Naive B cell (primary cell): ENCODE data around the gene RNF157. TPM values are rescaled to one million over a fixed set of nuclear protein-coding genes. Genes with fewer than 3 reads are reported as not detected.
"Not testable (repeated sequence)": the region's sequence is repeated elsewhere in the genome, so short reads cannot be mapped to it uniquely, and the experiment has no call there.

Experiments used
- ATAC-seq, 2 donors: fragments of 150-1000 bp; cut with Tn5 transposase; 2 replicates each; pipeline ENCODE4 v1.10.0; 2021; ENCODE audit warnings: low read depth in 2 of 2, mild to moderate bottlenecking in 2 of 2, moderate library complexity in 2 of 2
- DNase-seq: peaks from one replicate; pipeline ENCODE4 v3.0.0; 2022
- H3K27ac Mint-ChIP-seq, 6 donors: one replicate each; pipeline ENCODE4 v1.8.0; 2020 to 2022; ENCODE audit warnings: mild to moderate bottlenecking in 6 of 6, mixed read lengths in 6 of 6, moderate library complexity in 5 of 6, inconsistent platforms in 2 of 6
- H3K27me3 Mint-ChIP-seq, 3 donors: one replicate each; pipeline ENCODE4 v1.8.0; 2021 to 2022; ENCODE audit warnings: mixed read lengths in 3 of 3, mild to moderate bottlenecking in 1 of 3
- H3K36me3 Mint-ChIP-seq, 2 donors: one replicate each; pipeline ENCODE4 v1.8.0; 2020 to 2022; ENCODE audit warnings: mixed read lengths in 2 of 2, inconsistent platforms in 1 of 2, mild to moderate bottlenecking in 1 of 2
- H3K4me1 Mint-ChIP-seq, 3 donors: one replicate each; pipeline ENCODE4 v1.8.0; 2020 to 2022; ENCODE audit warnings: mixed read lengths in 3 of 3, inconsistent platforms in 1 of 3, mild to moderate bottlenecking in 1 of 3, moderate library complexity in 1 of 3
- H3K4me3 Mint-ChIP-seq, 8 donors: one replicate each; pipeline ENCODE4 v1.8.0; 2020 to 2022; ENCODE audit warnings: mild to moderate bottlenecking in 8 of 8, mixed read lengths in 8 of 8, moderate library complexity in 8 of 8, inconsistent platforms in 2 of 8
- H3K9me3 Mint-ChIP-seq, 7 donors: one replicate each; pipeline ENCODE4 v1.8.0; 2020 to 2022; ENCODE audit warnings: mixed read lengths in 7 of 7, mild to moderate bottlenecking in 5 of 7, inconsistent platforms in 2 of 7, moderate library complexity in 1 of 7
- polyA plus RNA-seq, 6 donors: library from polyadenylated mRNA; unstranded; fragments of 300-500 nt; fragmentation: Illumina TruSeq; gene quantifications; one replicate each; pipeline ENCODE4 v1.2.3, GENCODE V29; 2021; ENCODE audit warnings: low read depth in 6 of 6

The RNF157 gene
- polyA plus RNA-seq, 6 donors from 2014 or later = 0.09 to 0.71 (median 0.22) TPM; not detected in 1

- not testable (repeated sequence) for H3K27ac Mint-ChIP-seq, H3K36me3 Mint-ChIP-seq, H3K4me3 Mint-ChIP-seq, H3K4me1 Mint-ChIP-seq, H3K9me3 Mint-ChIP-seq, ATAC-seq, DNase-seq
- peaks cover 0 to 22% (median 5%) of the 10 kb centered on the region in 3 donors for H3K27me3 Mint-ChIP-seq
These were observed 14.8 kb downstream of the RNF157 start for GRCh38 chr17:76225373-76226086.

GRCh38 chr17:76223802-76224201 lies 16.5 kb downstream of the RNF157 start:
- Mint-ChIP-seq H3K4me1 (no peaks in the 10 kb centered on the region), H3K4me3 (no peak overlapping the region), H3K9me3 (no peaks in the 10 kb centered on the region), H3K27me3 (peaks cover 0 to 18% (median under 1%) of the 10 kb centered on the region in 3 donors), H3K27ac (no peak overlapping the region), H3K36me3 (no peaks in the 10 kb centered on the region)
- no peak for DNase-seq
- ATAC-seq = no peak

GRCh38 chr17:76219670-76220383 lies 20.5 kb downstream of the RNF157 start:
- no peaks in the 10 kb centered on the region for H3K36me3 Mint-ChIP-seq
- no peak overlapping the region for H3K4me3 Mint-ChIP-seq
- no peaks in the 10 kb centered on the region for H3K4me1 Mint-ChIP-seq
- H3K9me3 Mint-ChIP-seq = no peaks in the 10 kb centered on the region
- H3K27ac Mint-ChIP-seq = no peak overlapping the region
- no peak for ATAC-seq
- no peak for DNase-seq
- H3K27me3 Mint-ChIP-seq = no peaks in the 10 kb centered on the region

GRCh38 chr17:76217081-76217480 lies 23.2 kb downstream of the RNF157 start:
- no peak overlapping the region for H3K27ac Mint-ChIP-seq
- ATAC-seq (no peak), DNase-seq (no peak)
- H3K36me3 Mint-ChIP-seq = no peaks in the 10 kb centered on the region
- peaks cover 0 to 4% (median 0%) of the 10 kb centered on the region in 3 donors for H3K4me1 Mint-ChIP-seq
- no peak overlapping the region for H3K4me3 Mint-ChIP-seq
- H3K9me3 Mint-ChIP-seq = no peaks in the 10 kb centered on the region
- H3K27me3 Mint-ChIP-seq = peaks cover 0 to under 1% (median 0%) of the 10 kb centered on the region in 3 donors

- no peak overlapping the region for H3K4me3 Mint-ChIP-seq
- DNase-seq = no peak
- H3K27ac Mint-ChIP-seq = no peak overlapping the region
- H3K9me3 Mint-ChIP-seq = no peaks in the 10 kb centered on the region
- H3K36me3 Mint-ChIP-seq = no peaks in the 10 kb centered on the region
- H3K4me1 Mint-ChIP-seq = peaks cover 0 to 5% (median 0%) of the 10 kb centered on the region in 3 donors
- peaks cover 0 to 10% (median 5%) of the 10 kb centered on the region in 3 donors for H3K27me3 Mint-ChIP-seq
- ATAC-seq = no peak
These were observed 26.8 kb downstream of the RNF157 start for GRCh38 chr17:76213491-76213890.

- DNase-seq = no peak
- H3K4me1 Mint-ChIP-seq = peaks cover 3 to 14% (median 6%) of the 10 kb centered on the region in 3 donors
- ATAC-seq = no peak
- H3K27ac Mint-ChIP-seq = no peak overlapping the region
- H3K27me3 Mint-ChIP-seq = peaks cover 0 to 10% (median 5%) of the 10 kb centered on the region in 3 donors
- H3K36me3 Mint-ChIP-seq = no peaks in the 10 kb centered on the region
- peak overlapping the region in 1 of 8 donors; percentile 6 for H3K4me3 Mint-ChIP-seq
- H3K9me3 Mint-ChIP-seq = no peaks in the 10 kb centered on the region
These were observed 32.2 kb downstream of the RNF157 start for GRCh38 chr17:76208120-76208519.

- no peaks in the 10 kb centered on the region for H3K36me3 Mint-ChIP-seq
- ATAC-seq (no peak), DNase-seq (no peak)
- no peak overlapping the region for H3K4me3 Mint-ChIP-seq
- H3K27me3 Mint-ChIP-seq = peaks cover 0 to 10% (median 5%) of the 10 kb centered on the region in 3 donors
- H3K9me3 Mint-ChIP-seq = no peaks in the 10 kb centered on the region
- peaks cover 3 to 10% (median 6%) of the 10 kb centered on the region in 3 donors for H3K4me1 Mint-ChIP-seq
- H3K27ac Mint-ChIP-seq = no peak overlapping the region
These were observed 32.8 kb downstream of the RNF157 start for GRCh38 chr17:76207275-76208059.

DNA sequence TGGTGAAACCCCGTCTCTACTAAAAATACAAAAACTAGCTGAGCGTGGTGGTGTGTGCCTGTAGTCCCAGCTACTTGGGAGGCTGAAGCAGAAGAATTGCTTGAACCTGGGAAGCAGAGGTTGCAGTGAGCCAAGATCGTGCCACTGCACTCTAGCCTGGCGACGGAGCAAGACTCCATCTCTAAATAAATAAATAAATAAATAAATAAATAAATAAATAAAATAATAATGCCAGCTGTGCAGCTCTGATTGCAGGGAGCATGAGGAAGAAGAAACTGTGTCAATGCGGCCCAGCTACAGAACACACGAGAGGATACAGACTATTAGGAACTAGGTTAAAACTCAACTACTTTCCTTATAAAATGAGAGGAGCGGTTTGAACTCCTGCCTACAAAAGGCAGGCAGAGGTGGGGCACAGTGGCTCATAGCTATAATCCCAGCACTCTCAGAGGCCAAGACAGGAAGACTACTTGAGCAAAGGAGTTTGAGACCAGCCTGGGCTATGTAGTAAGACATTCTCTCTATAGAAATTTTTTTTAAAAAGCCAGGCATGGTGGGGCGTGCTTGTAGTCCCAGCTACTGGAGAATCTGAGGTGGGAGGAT lies 34.6 kb downstream of the RNF157 start:
- DNase-seq, H3K9me3 Mint-ChIP-seq, H3K27ac Mint-ChIP-seq, ATAC-seq, H3K4me1 Mint-ChIP-seq, H3K36me3 Mint-ChIP-seq, H3K27me3 Mint-ChIP-seq: not testable (repeated sequence)
- peak overlapping the region in 1 of 8 donors; percentile 26 for H3K4me3 Mint-ChIP-seq

- Mint-ChIP-seq H3K4me1 (peaks cover 3 to 12% (median 6%) of the 10 kb centered on the region in 3 donors), H3K27me3 (no peaks in the 10 kb centered on the region), H3K9me3 (no peaks in the 10 kb centered on the region), H3K27ac (no peak overlapping the region), H3K36me3 (no peaks in the 10 kb centered on the region), H3K4me3 (no peak overlapping the region)
- DNase-seq (no peak), ATAC-seq (no peak)
These were observed 36.0 kb downstream of the RNF157 start for GRCh38 chr17:76204277-76204676.

- Mint-ChIP-seq H3K36me3 (no peaks in the 10 kb centered on the region), H3K4me3 (no peak overlapping the region)
These were observed 39.9 kb downstream of the RNF157 start for GRCh38 chr17:76200354-76200753.

DNA sequence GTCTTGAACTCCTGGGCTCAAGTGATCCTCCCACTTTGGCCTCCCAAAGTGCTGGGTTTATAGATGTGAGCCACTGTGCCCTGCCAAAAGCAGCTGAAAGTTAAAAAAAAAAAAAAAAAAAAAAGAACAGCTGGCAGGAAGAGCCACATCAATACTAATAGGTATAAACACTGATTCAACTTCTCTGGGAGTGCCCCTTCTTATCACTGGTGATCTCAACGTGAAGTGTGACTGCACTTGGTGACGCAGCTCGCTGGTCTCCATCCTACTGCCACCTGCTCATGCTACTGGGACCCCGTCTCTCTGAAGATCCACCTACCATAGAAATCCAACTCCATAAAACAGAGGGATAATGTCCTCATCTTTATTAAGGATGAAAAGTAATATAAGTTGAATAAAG lies 40.8 kb downstream of the RNF157 start:
- DNase-seq = no peak
- Mint-ChIP-seq H3K4me3 (no peak overlapping the region), H3K36me3 (no peaks in the 10 kb centered on the region), H3K27ac (peak overlapping the region in 2 of 6 donors; percentile 6 to 22), H3K4me1 (peaks cover 4 to 5% (median 4%) of the 10 kb centered on the region in 3 donors), H3K27me3 (no peaks in the 10 kb centered on the region), H3K9me3 (no peaks in the 10 kb centered on the region)
- peak; percentile 28 to 36 for ATAC-seq

More at GRCh38 chr17:76200354-76200753, 39.9 kb downstream of the RNF157 start:
- Mint-ChIP-seq H3K27ac (peak overlapping the region in 2 of 6 donors; percentile 13 to 44), H3K27me3 (no peaks in the 10 kb centered on the region), H3K4me1 (peaks cover 4 to 5% (median 4%) of the 10 kb centered on the region in 3 donors), H3K9me3 (no peaks in the 10 kb centered on the region)
- DNase-seq (no peak), ATAC-seq (no peak)

DNA sequence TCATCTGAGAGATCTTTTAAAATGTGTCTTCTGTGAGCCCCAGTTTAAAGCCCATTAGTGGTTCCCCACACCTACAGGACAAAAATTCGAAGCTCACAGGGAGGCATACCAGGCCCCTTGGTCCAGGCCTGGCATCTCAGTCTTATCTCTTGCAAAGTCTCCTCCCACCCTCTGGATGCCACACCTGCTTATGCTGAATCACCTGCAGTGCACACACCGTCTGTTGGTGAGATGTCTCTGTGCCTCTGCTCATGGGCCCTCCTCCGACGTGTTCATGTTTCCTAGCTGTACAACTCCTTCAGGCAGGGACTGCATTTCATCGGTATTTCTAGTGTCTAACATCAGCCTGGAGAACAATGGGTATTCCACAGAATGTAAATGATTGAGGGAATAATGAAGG lies 41.6 kb downstream of the RNF157 start:
- Mint-ChIP-seq H3K27ac (peak overlapping the region in 4 of 6 donors; percentile 6 to 57 (median 22)), H3K4me3 (no peak overlapping the region), H3K27me3 (no peaks in the 10 kb centered on the region), H3K9me3 (no peaks in the 10 kb centered on the region), H3K36me3 (no peaks in the 10 kb centered on the region), H3K4me1 (peaks cover 4 to 5% (median 4%) of the 10 kb centered on the region in 3 donors)
- no peak for ATAC-seq
- DNase-seq = no peak

DNA sequence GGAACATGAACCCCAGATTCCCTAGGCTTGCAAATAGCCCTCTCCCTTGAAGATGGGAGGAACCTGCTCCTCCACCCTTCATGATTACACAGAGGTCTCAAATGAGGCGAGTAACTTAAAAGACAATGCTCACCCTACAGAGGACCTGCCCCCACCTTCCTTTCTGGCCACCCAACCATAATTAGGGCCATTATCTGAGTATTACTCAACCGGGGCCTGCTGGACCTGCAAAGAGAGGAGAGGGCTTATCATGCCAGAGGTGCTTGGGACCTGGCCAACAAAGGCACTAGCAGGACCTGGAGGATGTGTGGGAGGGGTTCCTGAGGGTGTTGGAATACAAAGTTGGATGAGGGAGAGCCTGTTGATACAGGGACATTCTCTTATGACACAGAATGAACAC lies 42.4 kb downstream of the RNF157 start:
- no peak for ATAC-seq
- Mint-ChIP-seq H3K27me3 (no peaks in the 10 kb centered on the region), H3K4me1 (peaks cover 4 to 5% (median 5%) of the 10 kb centered on the region in 3 donors), H3K36me3 (no peaks in the 10 kb centered on the region), H3K9me3 (no peaks in the 10 kb centered on the region), H3K4me3 (peak overlapping the region in 1 of 8 donors; percentile 41), H3K27ac (peak overlapping the region in 2 of 6 donors; percentile 31 to 60)
- DNase-seq = no peak
